GM21576 (cell line): ENCODE measurements around the gene TMEM178A.
"Not testable (repeated sequence)": the region's sequence is repeated elsewhere in the genome, so short reads cannot be mapped to it uniquely, and the experiment has no call there.

Experiments used
- ATAC-seq: cut with Tn5 transposase; IDR thresholded peaks from one replicate; pipeline ENCODE4 v1.9.1; 2021; ENCODE audit warnings: mild to moderate bottlenecking, moderate library complexity; ENCODE audit not compliant: unreplicated experiment

The TMEM178A gene

GRCh38 chr2:39665811-39666490 lies at the start of gene TMEM178A:
Gene TMEM178A (plus strand): TSS chr2:39665917. CDS start chr2:39665975, 58 bp downstream.
- ATAC-seq = no peak

DNA sequence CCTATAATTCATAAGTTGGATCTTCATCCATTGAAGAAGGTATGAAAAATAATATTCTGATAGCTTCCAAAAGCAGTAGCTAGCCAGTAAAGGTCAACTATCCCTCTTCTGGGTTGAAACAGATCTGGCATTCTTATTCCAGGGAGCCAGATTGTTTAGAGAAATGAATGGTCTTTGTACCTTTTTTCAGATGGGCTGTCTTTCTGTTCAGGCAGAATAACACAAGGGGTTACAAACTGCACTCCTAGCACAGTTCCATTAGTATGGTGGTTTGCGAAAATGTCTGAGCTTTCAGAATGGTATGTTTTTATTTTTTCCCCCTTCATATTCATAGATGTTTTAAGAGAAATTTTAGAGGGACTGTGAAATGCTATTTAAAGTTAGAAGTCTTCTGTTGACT lies 47.5 kb upstream of the TMEM178A start:
- no peak for ATAC-seq

DNA sequence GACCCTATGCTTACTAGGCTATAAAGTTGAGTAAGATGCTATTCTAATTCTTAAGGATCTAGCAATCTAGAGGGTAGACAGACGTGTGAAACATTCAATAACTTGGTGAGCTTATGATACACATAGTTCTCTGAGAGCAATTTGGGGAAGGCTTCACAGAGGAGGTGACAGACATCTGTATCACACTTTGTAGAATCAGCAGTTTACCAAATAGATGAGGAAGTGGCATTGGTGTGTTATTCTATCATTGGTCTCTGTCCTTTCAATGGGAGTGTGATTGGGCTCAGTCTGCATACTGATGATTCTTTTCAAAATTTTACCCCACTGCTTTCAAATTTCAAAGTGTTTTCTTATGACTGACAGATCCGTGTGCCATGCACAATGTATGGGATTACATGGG lies 47.0 kb upstream of the TMEM178A start:
- no peak for ATAC-seq

DNA sequence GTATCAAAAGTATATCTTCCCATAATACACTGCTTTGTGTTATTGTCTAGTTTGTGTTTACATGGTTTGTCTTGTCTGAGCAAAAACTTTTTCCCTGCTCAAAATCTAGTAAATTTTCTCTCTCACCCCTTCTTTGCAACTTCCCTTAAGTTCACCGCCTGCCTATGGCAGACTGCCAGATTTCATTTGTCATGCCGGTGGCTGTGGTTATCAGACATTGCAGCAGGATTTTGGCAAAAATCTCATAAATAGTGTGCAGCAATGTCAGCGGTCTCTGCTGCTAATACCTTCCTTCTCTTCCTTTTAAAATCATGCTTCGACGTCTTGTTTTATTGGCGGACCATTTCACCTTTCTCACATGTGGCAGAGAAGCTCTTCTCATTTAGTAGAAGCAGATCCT lies 45.6 kb upstream of the TMEM178A start:
- no peak for ATAC-seq

- no peak for ATAC-seq
Observed at GRCh38 chr2:39621596-39621995, 44.1 kb upstream of the TMEM178A start.

- ATAC-seq = no peak
Observed at GRCh38 chr2:39622860-39623259, 42.9 kb upstream of the TMEM178A start.

DNA sequence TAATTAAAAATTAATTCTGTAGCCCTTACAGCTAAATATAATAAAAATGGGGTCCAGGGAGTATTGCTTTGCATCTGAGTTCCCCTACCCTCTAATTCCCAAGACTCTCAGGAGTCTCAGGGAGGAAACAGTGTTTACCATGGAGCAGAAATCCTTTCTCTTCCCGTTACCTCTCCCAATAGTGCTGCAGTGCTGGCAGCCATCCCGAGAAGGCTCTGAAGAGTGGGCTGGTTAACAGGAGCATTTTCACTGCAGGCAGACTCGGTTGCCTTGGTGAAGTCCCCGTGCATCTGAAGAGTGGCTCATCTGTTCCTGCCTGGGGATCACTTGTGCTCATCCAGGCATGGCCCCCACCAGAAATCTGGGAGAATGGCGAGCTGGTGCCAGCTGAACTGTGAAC lies 41.8 kb upstream of the TMEM178A start:
- no peak for ATAC-seq

DNA sequence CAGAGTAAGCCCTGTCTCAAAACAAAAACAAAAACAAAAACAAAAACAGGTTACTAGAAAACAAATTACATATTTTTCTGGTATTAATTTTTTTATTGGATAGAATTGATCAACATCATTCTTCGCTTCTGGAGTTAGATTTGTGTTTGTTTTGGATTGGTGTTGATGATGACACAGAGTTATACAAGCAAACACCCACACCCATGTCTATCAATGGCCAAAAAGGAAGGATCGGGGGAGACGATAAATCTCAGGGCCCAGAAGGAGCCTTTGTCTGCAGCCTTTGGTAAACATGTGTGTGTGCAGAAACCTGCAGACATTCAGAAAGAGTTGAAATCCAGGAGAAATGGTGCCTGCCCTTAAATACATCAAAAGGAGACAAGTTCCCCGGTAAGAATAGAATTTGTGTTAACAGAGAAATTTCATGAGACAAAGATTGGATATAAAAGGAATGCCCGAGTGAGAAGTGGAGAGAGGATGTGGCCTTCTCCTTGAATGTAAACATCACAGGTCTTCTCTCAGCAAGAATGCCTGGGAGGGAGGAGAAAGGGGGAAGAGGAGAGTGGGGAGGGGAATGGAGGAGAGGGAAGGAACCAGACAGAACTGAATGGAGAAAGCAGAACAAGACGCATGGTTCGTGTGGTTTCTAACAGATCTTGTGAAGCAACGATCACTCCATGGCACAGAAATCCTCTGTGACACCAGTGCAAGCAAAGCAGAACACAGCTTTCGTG lies 40.4 kb upstream of the TMEM178A start:
- ATAC-seq = no peak

DNA sequence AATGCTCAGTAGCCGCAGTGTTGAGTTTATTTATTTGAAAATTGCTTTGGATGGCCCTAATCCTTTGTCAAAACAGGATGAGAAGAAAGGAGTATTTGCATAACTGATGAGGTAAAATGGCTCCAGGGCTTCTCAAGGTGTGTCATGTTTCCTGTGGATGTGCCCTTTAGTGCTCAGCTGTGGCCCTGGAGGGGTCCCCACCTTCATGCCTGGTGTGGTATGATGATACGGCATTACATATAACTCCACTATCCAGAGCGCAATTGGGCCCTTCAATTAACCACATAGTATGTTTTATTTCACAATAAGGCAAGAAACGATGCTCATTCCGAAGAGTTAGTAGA lies 39.8 kb upstream of the TMEM178A start:
- no peak for ATAC-seq

- ATAC-seq = not testable (repeated sequence)
Observed at GRCh38 chr2:39628346-39628745, 37.4 kb upstream of the TMEM178A start.

DNA sequence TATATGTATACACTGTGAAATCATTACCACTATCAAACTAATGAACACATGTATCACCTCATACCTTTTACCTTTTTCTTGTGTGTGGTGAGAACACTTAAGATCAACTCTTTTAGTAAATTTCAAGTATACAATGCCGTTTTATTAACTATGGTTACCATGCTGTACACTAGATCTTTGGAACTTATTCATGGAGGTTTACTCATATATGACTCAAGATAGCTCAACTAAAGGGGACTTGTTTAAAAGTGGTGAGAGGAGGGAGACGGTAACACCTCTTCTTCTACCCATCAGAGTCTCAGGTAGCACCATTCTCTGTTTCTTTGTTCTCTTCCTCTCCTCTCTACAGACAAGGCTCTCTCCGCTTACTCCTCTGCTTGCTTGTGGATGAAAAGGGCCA lies 36.1 kb upstream of the TMEM178A start:
- ATAC-seq = no peak

- ATAC-seq = no peak
Observed at GRCh38 chr2:39631256-39631655, 34.5 kb upstream of the TMEM178A start.

DNA sequence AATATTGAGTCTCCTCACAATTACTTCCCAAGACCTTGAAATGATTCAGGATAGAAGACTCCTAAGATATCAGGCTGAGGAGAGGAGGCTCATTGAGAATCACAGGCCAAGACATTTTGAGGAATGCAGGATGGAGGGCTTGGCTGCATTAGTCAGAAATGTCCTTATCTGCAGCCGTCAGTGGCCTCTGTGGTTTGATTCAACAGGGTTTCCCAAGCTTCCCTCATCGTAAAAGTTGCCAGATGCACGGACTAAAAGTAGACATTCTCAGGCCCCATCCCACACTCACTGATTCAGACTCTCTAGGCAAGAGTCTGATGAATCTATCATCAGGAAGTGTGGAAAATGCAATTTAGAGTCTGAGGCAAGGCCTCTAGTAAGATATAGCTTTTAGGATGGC lies 34.0 kb upstream of the TMEM178A start:
- no peak for ATAC-seq

GRCh38 chr2:39632876-39633275 lies 32.8 kb upstream of the TMEM178A start:
- ATAC-seq = no peak

- no peak for ATAC-seq
Observed at GRCh38 chr2:39636306-39636705, 29.4 kb upstream of the TMEM178A start.

DNA sequence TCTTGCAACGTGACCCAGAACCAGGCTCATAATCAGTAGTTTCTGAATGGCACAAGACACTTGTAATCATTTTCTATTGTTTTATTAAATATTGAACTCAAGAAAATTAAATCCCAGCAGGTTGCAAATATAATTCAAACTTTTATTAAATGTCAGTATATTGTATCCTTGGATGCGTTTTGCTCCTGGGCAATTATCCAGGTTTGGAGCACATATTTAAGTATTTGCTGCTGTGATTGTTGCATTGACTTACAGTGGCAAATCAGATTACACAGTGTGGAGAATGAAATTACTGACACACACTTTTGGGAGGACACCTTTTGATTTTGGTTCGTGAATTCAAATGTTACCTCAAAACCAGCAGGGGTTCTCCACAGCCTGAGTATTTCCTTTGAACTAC lies 27.1 kb upstream of the TMEM178A start:
- ATAC-seq = no peak

DNA sequence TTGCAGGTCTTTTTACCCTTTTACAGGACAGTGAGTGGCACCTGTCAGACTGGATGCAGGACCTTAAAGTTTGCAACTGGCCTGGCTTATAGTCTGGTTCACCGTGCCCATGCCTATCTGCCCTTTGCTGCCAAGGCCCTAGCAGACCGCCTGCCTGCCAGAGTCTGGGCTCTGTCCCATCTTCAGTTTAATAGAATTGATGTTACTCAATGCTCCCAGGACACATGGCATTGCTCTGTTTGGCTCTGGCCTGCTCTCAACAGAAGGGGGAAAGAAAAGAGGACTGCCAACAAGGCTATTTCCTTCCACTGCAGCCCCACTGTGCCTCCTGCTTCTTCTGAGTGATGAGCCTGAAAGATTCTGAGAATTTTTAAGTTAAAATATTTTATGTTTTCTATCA lies 25.6 kb upstream of the TMEM178A start:
- ATAC-seq = no peak

GRCh38 chr2:39640681-39641080 lies 25.0 kb upstream of the TMEM178A start:
- no peak for ATAC-seq

DNA sequence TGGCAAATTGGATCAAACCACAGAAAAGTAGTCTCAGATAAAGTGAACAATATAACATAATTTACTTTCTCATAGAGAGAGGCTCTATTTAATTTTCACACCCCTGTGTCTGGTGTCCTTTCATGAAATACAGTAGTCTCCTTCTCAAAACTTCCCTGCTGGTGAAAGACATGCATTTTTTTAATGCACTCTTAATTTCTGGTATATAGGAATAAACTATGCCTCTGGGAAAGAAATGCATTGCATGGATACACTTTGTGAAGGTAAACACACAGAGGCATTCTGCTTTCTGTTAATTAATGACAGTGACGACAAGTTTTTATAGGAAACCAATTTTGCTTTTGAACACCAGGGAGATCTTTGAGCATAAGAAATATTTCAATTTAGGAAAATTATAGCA lies 24.1 kb upstream of the TMEM178A start:
- no peak for ATAC-seq

GRCh38 chr2:39642051-39642718 lies 23.5 kb upstream of the TMEM178A start:
- no peak for ATAC-seq

DNA sequence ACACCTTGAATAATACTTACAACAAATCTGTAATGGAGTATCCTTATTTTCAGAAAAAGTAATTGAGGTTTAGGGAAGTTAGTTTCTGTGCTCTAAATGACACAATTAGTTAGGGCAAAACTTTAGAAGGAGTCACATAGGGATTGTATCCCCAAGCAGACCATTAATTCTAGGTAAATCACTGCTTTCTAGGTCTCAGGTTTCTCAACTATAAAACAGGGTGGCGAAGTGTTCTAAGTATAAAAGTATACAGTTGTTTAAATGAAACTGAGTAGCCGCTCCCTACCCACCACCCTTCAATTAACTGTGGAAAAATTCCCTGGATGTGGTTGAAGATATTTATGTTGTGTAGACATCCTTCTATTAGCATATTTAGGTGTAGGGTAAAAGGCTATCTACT lies 19.9 kb upstream of the TMEM178A start:
- no peak for ATAC-seq

GRCh38 chr2:39646267-39646666 lies 19.4 kb upstream of the TMEM178A start:
- no peak for ATAC-seq
